Stimulated activated CD4-positive, alpha-beta T cell treated with anti-CD3 and anti-CD28 coated beads, TNF-alpha, amount 100 ng/mL, for 48 hours (primary cell): ENCODE measurements around the gene KAT7.

Source experiments
- DNase-seq, 3 donors: peaks; one replicate each; pipeline ENCODE4 v3.0.0-alpha.2; 2020; ENCODE audit warnings: low read depth in 3 of 3

KAT7 gene

DNA sequence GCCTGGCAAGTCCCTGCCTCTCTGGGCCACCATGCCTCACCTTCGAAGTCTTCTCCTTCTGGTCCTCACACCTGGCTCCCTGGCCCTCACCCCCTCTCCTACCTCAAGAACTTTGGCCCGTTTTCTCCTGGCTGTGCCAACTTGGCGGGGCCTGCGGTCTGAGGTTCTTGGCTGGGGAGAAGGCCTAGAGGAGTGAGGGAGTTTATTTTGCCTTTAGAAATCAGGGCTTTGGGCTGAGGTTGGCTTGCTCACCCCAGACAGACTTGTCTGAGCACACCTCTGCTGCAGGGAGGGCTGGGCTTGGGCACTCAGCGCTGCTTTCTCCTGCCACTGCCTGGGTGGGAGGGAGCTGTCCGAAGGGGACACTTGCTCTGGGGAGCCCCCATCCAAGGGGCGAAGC is 82.7 kb downstream of the KAT7 start:
- DNase-seq: no peak

GRCh38 chr17:49872754-49873377 is 84.4 kb downstream of the KAT7 start:
- DNase-seq: peak in 1 of 3 donors; percentile 19

DNA sequence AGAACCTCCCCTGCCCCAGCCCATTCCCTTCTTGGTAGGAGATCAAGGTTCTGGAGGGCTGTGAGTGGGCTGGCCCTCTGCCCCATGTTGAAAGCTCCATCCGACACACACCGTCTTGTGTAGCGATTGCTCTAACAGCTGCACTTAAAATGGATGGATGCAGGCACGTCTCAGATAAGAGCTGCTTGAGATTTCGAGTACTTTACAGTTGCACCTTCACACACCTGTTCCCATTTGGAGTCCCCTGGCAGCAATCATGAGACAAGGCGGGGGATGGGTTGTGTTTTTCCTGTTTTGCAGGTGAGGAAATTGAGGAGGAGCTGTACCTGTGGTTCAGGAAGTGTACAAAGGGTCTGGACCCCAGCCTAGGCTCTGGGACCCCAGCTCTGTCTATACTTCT is 85.0 kb downstream of the KAT7 start:
- DNase-seq: no peak

DNA sequence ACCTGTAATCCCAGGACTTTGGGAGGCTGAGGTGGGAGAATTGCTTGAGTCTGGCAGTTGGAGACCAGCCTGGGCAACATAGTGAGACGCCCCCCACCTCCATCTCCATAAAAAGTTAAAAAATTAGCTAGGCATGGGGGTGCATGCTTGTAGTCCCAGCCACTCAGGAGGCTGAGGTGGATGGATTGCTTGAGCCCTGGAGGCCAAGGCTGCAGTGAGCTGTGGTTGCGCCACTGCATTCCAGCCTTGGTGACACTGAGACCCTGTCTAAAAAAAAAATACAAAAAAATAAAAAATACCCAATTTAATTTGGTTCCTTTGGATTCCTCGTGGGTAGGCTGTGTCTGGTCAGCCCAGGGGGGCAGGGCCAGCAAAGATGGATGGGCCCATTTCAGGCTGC is 85.4 kb downstream of the KAT7 start:
- no peak for DNase-seq

DNA sequence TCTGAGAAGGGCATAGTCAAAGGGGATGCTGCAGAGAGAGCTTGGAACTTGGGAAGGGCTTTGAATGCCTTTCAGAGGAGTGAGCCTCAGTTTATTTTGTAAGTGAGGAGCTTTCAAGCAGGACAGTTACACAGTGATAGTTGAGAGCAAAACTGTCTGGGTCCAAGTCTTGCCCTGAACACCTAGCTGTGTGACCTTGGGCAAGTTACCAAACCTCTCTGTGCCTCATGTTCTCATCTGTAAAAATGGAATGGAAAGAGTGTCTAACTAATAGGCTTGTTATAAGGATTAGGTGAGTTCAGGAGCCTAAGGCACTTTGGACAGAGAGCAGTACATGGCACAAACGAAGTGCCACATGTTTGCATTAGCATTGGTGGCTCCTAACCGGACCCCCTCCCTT is 86.4 kb downstream of the KAT7 start:
- DNase-seq: no peak

GRCh38 chr17:49875685-49876084 is 87.2 kb downstream of the KAT7 start:
- no peak for DNase-seq

- DNase-seq: no peak
Observed at GRCh38 chr17:49878931-49879904, 90.7 kb downstream of the KAT7 start.

- DNase-seq: peak; percentile 53 to 69 (median 58)
Observed at GRCh38 chr17:49880291-49881053, 92.0 kb downstream of the KAT7 start.

GRCh38 chr17:49881054-49881402 is 92.5 kb downstream of the KAT7 start:
- no peak for DNase-seq

DNA sequence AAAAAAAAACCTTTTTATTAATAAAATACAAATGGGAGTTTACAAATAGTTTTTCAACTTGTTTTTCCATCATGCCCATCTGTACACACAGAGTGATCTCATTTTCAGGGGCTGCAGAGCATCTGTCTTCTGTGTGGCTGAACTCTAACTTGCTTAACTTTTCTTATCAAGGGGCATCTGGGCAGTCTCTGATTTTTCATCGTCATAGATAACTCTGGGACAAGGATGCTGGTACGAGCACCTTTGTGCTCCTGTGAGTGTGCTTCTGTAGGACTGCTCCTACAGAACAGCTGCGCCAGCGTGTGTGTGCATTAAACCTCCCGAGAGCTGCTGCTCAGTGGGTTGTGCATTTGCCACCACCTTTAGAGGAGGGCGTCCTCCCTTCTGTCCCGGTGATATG is 94.0 kb downstream of the KAT7 start:
- DNase-seq: no peak
